GM19035 (cell line): ENCODE measurements around the gene FBXW8.

Source experiments
- ATAC-seq: cut with Tn5 transposase; IDR thresholded peaks from one replicate; pipeline ENCODE4 v1.9.1; 2021; ENCODE audit not compliant: unreplicated experiment

The FBXW8 gene

GRCh38 chr12:117018685-117019084 lies 107.9 kb downstream of the FBXW8 start:
- ATAC-seq = no peak

- ATAC-seq = no peak
These were observed 109.1 kb downstream of the FBXW8 start for GRCh38 chr12:117019866-117020265.

- no peak for ATAC-seq
These were observed 109.9 kb downstream of the FBXW8 start for GRCh38 chr12:117020536-117021220.

GRCh38 chr12:117022465-117022864 lies 111.7 kb downstream of the FBXW8 start:
- no peak for ATAC-seq

GRCh38 chr12:117023998-117024960 lies 113.5 kb downstream of the FBXW8 start:
- no peak for ATAC-seq

GRCh38 chr12:117024961-117025480 lies 114.3 kb downstream of the FBXW8 start:
- no peak for ATAC-seq

- ATAC-seq = no peak
These were observed 114.9 kb downstream of the FBXW8 start for GRCh38 chr12:117025481-117026151.

- ATAC-seq = no peak
These were observed 115.6 kb downstream of the FBXW8 start for GRCh38 chr12:117026343-117026742.

- ATAC-seq = no peak
These were observed 116.1 kb downstream of the FBXW8 start for GRCh38 chr12:117026921-117027250.

- ATAC-seq = no peak
These were observed 116.7 kb downstream of the FBXW8 start for GRCh38 chr12:117027251-117028086.

GRCh38 chr12:117028254-117028653 lies 117.5 kb downstream of the FBXW8 start:
- ATAC-seq = no peak

GRCh38 chr12:117030187-117030900 lies 119.6 kb downstream of the FBXW8 start:
- ATAC-seq = no peak

- ATAC-seq = no peak
These were observed 121.3 kb downstream of the FBXW8 start for GRCh38 chr12:117031843-117032592.

- ATAC-seq = no peak
These were observed 122.0 kb downstream of the FBXW8 start for GRCh38 chr12:117032593-117033381.

- no peak for ATAC-seq
These were observed 122.9 kb downstream of the FBXW8 start for GRCh38 chr12:117033382-117034221.

GRCh38 chr12:117034249-117034648 lies 123.5 kb downstream of the FBXW8 start:
- no peak for ATAC-seq

- ATAC-seq = no peak
These were observed 124.0 kb downstream of the FBXW8 start for GRCh38 chr12:117034701-117035151.
